ENCODE results near the gene GPR143.

GPR143 gene

GRCh38 chrX:9759337-9759736 lies 6.3 kb downstream of the GPR143 start:
- H3K4me3 ChIP-seq (ENCODE audit: low read depth, low read length): no peak overlapping the region
- TF ChIP-seq POLR2A (IDR thresholded peaks at IDR 0.05; ENCODE audit: extremely low read depth, insufficient read length): no peak
- TF ChIP-seq, protein P1, sequence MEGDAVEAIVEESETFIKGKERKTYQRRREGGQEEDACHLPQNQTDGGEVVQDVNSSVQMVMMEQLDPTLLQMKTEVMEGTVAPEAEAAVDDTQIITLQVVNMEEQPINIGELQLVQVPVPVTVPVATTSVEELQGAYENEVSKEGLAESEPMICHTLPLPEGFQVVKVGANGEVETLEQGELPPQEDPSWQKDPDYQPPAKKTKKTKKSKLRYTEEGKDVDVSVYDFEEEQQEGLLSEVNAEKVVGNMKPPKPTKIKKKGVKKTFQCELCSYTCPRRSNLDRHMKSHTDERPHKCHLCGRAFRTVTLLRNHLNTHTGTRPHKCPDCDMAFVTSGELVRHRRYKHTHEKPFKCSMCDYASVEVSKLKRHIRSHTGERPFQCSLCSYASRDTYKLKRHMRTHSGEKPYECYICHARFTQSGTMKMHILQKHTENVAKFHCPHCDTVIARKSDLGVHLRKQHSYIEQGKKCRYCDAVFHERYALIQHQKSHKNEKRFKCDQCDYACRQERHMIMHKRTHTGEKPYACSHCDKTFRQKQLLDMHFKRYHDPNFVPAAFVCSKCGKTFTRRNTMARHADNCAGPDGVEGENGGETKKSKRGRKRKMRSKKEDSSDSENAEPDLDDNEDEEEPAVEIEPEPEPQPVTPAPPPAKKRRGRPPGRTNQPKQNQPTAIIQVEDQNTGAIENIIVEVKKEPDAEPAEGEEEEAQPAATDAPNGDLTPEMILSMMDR (IDR thresholded peaks at IDR 0.05; ENCODE audit: low read depth, low read length): no peak
- TF ChIP-seq MYC (IDR thresholded peaks at IDR 0.05; ENCODE audit: low read depth, low read length): no peak
- DNase-seq (ENCODE audit: low read depth): no peak

DNA sequence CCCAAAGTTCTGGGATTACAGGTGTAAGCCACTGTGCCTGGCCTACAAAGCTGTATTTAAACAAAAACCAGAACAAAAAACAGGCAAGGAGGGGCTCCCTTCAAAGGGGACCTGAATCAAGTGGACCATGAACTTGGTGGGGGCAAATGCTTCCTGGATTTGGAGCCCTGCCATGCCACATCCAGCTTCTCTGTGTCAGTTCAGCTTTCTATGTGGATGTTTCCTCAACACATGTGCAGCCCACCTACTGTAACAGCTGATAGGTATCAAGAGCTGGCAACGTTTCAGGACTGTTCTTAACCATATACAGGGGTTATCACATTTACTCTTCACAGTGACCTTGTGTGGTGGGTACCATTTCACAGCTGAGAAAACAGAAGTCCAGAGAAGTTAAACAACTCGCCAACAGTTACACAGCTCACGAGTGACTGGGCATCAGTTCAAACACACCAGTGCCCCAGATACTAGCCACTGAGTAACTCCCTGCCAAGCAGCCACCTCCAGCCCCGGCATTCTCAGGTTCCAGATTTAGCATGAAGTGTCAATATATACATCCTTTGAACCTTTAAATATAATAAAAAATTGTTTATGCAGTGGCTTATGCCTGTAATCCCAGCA lies 7.5 kb downstream of the GPR143 start:
- no peak overlapping the region for H3K4me3 ChIP-seq (ENCODE audit: low read depth, low read length)
- TF ChIP-seq, protein P1 (IDR thresholded peaks at IDR 0.05; ENCODE audit: low read depth, low read length): no peak
- TF ChIP-seq MYC (IDR thresholded peaks at IDR 0.05; ENCODE audit: low read depth, low read length) (no peak), POLR2A (IDR thresholded peaks at IDR 0.05; ENCODE audit: extremely low read depth, insufficient read length) (no peak), MAX (IDR thresholded peaks at IDR 0.05; ENCODE audit: low read depth, low read length) (no peak)
- no peak for DNase-seq (ENCODE audit: low read depth)

GRCh38 chrX:9757366-9757765 lies 8.3 kb downstream of the GPR143 start:
- TF ChIP-seq POLR2A (IDR thresholded peaks at IDR 0.05; ENCODE audit: extremely low read depth, insufficient read length): no peak
- TF ChIP-seq MAX (IDR thresholded peaks at IDR 0.05; ENCODE audit: low read depth, low read length): no peak
- TF ChIP-seq, protein P1 (IDR thresholded peaks at IDR 0.05; ENCODE audit: low read depth, low read length): no peak
- no peak for TF ChIP-seq MYC (IDR thresholded peaks at IDR 0.05; ENCODE audit: low read depth, low read length)
- H3K4me3 ChIP-seq (ENCODE audit: low read depth, low read length): no peak overlapping the region
- DNase-seq (ENCODE audit: low read depth): no peak

DNA sequence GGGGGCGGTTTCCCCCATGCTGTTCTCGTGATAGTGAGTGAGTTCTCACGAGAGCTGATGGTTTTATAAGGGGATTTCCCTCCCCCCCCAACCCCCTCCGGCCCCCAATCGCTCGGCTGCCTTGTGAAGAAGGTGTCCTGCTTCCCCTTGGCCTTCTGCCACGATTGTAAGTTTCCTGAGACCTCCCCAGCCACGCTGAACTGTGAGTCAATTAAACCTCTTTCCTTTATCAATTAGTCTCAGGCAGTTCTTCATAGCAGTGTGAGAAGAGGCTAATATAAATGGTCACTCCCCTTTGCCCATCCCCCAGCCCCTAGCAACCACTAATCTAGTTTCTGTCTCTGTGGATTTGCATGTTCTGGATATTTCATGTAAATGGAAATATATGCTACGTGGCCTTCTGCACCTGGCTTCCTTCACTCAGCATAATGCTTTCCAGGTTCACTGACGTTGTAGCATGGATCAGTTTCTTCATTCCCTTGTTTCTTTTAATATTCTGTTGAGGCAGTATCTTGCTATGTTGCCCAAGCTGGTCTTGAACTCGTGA lies 16.4 kb downstream of the GPR143 start:
- H3K4me3 ChIP-seq (ENCODE audit: low read depth, low read length): no peak overlapping the region
- TF ChIP-seq, protein P1 (IDR thresholded peaks at IDR 0.05; ENCODE audit: low read depth, low read length): no peak
- TF ChIP-seq MAX (IDR thresholded peaks at IDR 0.05; ENCODE audit: low read depth, low read length): no peak
- no peak for TF ChIP-seq POLR2A (IDR thresholded peaks at IDR 0.05; ENCODE audit: extremely low read depth, insufficient read length)
- TF ChIP-seq MYC (IDR thresholded peaks at IDR 0.05; ENCODE audit: low read depth, low read length): no peak
- no peak for DNase-seq (ENCODE audit: low read depth)

GRCh38 chrX:9747644-9748043 lies 18.0 kb downstream of the GPR143 start:
- TF ChIP-seq MAX (IDR thresholded peaks at IDR 0.05; ENCODE audit: low read depth, low read length) (no peak), POLR2A (IDR thresholded peaks at IDR 0.05; ENCODE audit: extremely low read depth, insufficient read length) (no peak), MYC (IDR thresholded peaks at IDR 0.05; ENCODE audit: low read depth, low read length) (no peak)
- TF ChIP-seq, protein P1 (IDR thresholded peaks at IDR 0.05; ENCODE audit: low read depth, low read length): no peak
- DNase-seq (ENCODE audit: low read depth): no peak
- no peak overlapping the region for H3K4me3 ChIP-seq (ENCODE audit: low read depth, low read length)

All from NB4 (cell line).